ENCODE measurements around the gene OR2B6.

OR2B6 gene

DNA sequence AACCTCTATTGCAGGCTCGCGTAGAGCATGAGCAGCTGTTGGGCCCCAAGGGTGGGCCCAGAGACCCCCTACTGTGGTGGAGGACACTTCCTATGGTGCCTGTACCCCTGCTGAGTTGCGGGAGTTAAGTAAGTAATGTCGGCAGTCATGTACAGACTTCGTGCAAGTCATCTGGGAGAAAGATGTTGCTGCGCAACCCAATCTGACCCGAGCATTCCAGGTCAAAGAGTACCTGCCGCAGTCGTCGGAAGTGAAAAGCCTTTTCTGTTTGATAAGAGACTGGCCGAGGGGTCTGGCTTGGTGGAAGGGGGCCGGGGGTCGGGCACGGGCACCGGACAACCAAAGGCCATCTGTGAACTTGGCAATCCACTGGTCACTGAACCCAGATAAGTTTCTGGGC lies 44.3 kb downstream of the OR2B6 start:
- DNase-seq (ENCODE audit: low read depth): no peak
- H3K4me3 ChIP-seq (ENCODE audit: low read depth, low read length): no peak overlapping the region
- TF ChIP-seq POLR2A (IDR thresholded peaks at IDR 0.05; ENCODE audit: extremely low read depth, insufficient read length): no peak
- TF ChIP-seq, protein P1, sequence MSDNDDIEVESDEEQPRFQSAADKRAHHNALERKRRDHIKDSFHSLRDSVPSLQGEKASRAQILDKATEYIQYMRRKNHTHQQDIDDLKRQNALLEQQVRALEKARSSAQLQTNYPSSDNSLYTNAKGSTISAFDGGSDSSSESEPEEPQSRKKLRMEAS (IDR thresholded peaks at IDR 0.05; ENCODE audit: low read depth, low read length): no peak
- TF ChIP-seq, protein P2, sequence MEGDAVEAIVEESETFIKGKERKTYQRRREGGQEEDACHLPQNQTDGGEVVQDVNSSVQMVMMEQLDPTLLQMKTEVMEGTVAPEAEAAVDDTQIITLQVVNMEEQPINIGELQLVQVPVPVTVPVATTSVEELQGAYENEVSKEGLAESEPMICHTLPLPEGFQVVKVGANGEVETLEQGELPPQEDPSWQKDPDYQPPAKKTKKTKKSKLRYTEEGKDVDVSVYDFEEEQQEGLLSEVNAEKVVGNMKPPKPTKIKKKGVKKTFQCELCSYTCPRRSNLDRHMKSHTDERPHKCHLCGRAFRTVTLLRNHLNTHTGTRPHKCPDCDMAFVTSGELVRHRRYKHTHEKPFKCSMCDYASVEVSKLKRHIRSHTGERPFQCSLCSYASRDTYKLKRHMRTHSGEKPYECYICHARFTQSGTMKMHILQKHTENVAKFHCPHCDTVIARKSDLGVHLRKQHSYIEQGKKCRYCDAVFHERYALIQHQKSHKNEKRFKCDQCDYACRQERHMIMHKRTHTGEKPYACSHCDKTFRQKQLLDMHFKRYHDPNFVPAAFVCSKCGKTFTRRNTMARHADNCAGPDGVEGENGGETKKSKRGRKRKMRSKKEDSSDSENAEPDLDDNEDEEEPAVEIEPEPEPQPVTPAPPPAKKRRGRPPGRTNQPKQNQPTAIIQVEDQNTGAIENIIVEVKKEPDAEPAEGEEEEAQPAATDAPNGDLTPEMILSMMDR (IDR thresholded peaks at IDR 0.05; ENCODE audit: low read depth, low read length): no peak

DNA sequence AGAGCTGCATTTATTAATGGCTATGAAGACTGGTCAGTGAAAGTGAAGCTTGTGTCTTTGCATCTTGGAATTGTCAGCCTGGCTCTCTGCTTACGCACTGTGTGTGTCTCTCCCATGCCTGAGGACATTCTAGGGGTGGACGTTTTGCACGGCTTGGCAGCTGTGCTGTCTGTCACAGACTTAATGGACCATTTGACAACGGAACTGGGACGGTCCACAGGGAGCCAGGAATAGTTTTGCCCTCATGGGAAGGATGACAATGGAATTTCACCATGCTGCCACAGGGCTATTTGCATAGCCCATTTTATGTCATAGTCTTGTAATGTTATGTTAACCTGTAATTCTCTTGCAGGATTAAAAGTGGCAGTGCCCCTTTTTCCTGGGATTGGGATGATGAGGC lies 44.7 kb downstream of the OR2B6 start:
- no peak overlapping the region for H3K4me3 ChIP-seq (ENCODE audit: low read depth, low read length)
- DNase-seq (ENCODE audit: low read depth): no peak
- TF ChIP-seq POLR2A (IDR thresholded peaks at IDR 0.05; ENCODE audit: extremely low read depth, insufficient read length): no peak
- TF ChIP-seq, protein P1 (IDR thresholded peaks at IDR 0.05; ENCODE audit: low read depth, low read length): no peak
- TF ChIP-seq, protein P2 (IDR thresholded peaks at IDR 0.05; ENCODE audit: low read depth, low read length): no peak
- TF ChIP-seq MYC (IDR thresholded peaks at IDR 0.05; ENCODE audit: low read depth, low read length): no peak

DNA sequence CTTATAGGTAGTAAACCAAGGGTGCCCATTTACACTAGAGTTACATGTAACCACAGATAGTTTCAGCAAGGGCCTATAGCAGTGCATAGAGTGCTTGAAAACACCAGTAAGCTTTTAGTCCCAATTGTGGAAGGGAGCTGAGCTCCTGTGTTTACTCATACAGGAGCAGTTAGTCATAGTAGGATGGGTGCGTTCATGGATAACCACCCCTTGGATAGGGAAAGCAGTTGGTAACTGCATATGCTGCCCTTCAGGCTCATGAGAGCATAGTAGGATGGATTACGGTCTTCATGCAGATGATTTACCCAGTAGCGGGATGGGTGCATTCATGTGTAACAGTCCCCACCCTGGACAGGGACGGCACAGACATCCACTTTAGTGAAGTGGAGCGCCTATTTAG lies 45.1 kb downstream of the OR2B6 start:
- no peak for DNase-seq (ENCODE audit: low read depth)
- no peak overlapping the region for H3K4me3 ChIP-seq (ENCODE audit: low read depth, low read length)
- no peak for TF ChIP-seq MYC (IDR thresholded peaks at IDR 0.05; ENCODE audit: low read depth, low read length)
- TF ChIP-seq, protein P1 (IDR thresholded peaks at IDR 0.05; ENCODE audit: low read depth, low read length): no peak
- TF ChIP-seq POLR2A (IDR thresholded peaks at IDR 0.05; ENCODE audit: extremely low read depth, insufficient read length): no peak
- TF ChIP-seq, protein P2 (IDR thresholded peaks at IDR 0.05; ENCODE audit: low read depth, low read length): no peak

DNA sequence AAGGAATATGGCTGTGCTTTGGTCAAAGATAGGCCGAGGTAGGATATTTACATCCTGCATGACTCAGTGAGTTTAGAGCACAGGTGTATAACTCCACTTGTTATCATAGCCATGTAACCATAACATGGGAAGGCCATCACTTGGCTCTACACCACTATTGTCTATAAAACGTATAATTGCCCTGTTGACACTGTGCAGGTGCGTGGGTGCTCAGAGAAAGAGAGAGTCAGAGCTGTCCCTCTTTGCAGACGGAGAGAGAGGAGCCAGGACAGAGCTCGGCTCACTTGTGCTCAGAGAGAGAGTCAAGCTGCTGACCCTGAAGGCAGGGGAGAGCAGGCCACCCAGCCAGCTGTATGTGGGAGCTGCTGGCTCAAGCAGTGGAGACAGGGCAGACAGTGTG lies 46.0 kb downstream of the OR2B6 start:
- TF ChIP-seq, protein P1 (IDR thresholded peaks at IDR 0.05; ENCODE audit: low read depth, low read length): no peak
- TF ChIP-seq, protein P2 (IDR thresholded peaks at IDR 0.05; ENCODE audit: low read depth, low read length): no peak
- TF ChIP-seq POLR2A (IDR thresholded peaks at IDR 0.05; ENCODE audit: extremely low read depth, insufficient read length) (no peak), MYC (IDR thresholded peaks at IDR 0.05; ENCODE audit: low read depth, low read length) (no peak)
- H3K4me3 ChIP-seq (ENCODE audit: low read depth, low read length): no peak overlapping the region
- DNase-seq (ENCODE audit: low read depth): no peak

DNA sequence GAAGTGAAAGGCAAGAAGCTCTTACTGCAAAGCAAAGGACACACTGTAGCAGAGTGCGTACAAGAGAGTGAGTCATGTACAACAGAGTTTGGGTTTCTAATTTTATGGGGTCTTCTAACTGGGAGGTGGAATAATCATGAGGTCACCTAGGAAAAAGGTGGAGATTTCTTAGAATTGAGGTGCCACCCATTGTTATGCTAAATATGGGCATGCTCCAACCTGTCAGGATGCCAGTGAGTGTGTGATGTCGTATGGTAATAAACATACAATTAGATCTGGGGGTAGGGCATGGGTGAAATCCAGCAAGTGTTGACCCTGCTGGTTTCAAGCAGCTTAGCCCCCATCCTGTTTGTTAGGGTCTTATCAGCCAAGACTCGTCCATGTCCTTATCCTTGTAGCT lies 46.6 kb downstream of the OR2B6 start:
- TF ChIP-seq POLR2A (IDR thresholded peaks at IDR 0.05; ENCODE audit: extremely low read depth, insufficient read length) (no peak), MYC (IDR thresholded peaks at IDR 0.05; ENCODE audit: low read depth, low read length) (no peak)
- TF ChIP-seq, protein P2 (IDR thresholded peaks at IDR 0.05; ENCODE audit: low read depth, low read length): no peak
- no peak for DNase-seq (ENCODE audit: low read depth)
- no peak overlapping the region for H3K4me3 ChIP-seq (ENCODE audit: low read depth, low read length)

Measured in NB4 (cell line).